T-helper 1 cell (primary cell): ENCODE results near the gene ING5.
"Not testable (repeated sequence)": the region's sequence is repeated elsewhere in the genome, so short reads cannot be mapped to it uniquely, and the experiment has no call there.

ENCODE experiments used
- DNase-seq, 5 donors: peaks; one replicate each; pipeline ENCODE4 v3.0.0-alpha.2; 2012 to 2020
- total RNA-seq, 4 donors: gene quantifications; one replicate each; lab custom pipeline; 2026; lab: John Stamatoyannopoulos, UW

Gene ING5
- total RNA-seq: 41.1 to 78.0 (median 60.5) reads per million in 4 donors

GRCh38 chr2:241701399-241702154, at the start of gene ING5:
Gene ING5, plus strand, starts transcription at chr2:241702039. Its CDS starts 27 bp downstream, at chr2:241702066.
- DNase-seq: peak; percentile 92 to 96 (median 93)

GRCh38 chr2:241652142-241652541, 49.7 kb upstream of the ING5 start:
- no peak for DNase-seq

DNA sequence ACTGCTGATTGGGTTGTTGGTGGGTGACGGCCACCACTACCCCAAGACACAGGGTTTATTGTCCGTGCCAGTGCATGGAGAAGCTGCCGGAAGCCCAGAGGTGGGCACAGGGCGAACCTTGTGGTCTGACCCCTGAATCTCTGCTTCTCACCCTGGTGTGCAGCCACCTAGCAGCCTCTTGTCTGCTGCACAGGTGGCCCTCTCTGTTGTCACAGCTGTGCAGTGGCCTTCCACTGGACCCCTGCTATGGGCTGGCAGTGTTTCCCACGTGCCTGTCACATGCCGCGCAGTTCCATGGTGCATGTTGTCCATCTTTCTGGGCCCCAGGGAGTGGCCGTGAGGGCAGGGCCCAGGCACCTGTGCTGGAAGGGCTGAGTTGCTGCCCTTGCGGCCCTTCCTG, 49.1 kb upstream of the ING5 start:
- no peak for DNase-seq

- no peak for DNase-seq
These were observed 48.6 kb upstream of the ING5 start for GRCh38 chr2:241653210-241653750.

- DNase-seq: no peak
These were observed 47.3 kb upstream of the ING5 start for GRCh38 chr2:241654551-241654950.

DNA sequence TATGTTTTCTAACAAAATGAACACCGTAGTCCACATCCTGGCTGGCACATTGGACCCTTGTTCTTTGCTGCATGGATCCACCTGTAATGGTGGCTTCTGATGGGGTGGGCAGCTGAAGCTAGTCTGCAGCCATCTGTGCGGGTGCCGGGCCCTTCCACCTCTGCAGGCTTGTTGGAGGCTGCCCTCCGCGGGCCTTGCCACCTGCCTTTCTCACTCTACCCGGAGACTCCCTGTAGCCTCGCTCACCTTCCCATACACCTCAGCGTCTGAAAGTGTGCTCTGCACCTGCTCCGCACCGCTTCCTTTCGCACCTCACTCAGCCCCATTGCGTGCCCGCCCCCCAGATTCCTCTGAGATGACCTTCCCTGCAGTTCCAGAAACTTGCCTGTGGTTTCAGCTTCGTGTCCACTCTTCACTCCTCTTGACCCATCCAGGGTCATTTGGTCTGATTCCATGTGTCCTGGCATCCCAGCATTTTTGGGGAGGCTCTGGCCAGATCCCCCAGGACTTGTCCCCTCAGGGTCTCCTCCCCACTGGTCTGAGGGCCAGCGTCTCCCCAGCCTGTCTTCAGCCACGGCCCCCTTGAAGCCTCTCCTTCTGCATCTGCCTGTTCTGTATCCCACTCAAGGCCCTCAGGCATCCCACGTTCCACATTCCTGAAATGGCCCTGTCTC, 46.2 kb upstream of the ING5 start:
- no peak for DNase-seq

DNA sequence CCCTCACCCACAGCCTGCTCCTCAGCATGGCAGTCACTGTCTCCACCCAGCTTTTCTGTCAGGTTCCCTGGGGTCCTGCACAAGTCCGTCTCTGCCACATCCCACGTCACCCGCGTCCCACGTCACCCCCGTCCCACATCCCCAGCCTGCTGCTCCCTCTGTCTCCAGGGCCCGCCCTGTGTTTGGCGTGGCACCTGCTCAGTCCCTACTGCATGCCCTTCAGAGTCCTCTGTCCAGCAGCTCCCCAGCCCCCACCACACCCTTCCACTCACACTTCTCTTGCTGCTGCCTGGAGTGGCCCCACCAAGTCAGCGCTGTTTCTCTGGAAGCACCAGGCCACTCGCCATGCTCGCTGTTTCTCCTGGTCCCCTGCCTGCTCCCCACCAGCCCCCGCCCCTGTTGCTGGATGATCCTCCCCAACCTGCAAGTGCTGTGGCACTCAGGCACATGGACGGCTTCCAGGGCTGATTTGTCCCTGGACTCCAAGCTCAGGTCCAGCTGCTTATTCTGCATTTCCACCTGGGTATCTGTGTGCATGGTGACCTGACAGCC, 45.6 kb upstream of the ING5 start:
- DNase-seq: no peak

DNA sequence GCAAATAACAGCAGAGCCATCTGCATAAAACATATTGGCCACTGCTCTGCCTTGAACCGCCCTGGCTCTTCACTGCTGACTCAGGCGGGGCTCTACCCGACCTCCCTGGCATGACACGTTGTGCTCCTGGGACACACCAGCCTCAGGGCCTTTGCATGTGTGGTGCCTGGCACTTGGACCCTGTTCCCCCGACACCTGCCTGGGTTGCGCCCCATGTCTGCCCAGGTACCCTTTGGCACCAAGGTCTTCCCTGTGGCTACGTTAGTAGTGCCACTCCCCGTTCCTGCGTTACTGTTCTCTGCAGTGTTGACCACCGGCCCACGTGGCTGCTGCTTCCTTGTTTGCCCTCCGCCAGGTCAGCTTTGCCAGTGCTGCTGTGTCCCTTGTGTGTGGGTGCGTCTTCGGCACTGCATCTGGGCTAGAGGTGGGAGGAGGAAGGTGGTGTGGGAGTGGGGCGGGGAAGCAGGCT, 44.0 kb upstream of the ING5 start:
- DNase-seq: no peak

GRCh38 chr2:241658296-241658695, 43.5 kb upstream of the ING5 start:
- no peak for DNase-seq

DNA sequence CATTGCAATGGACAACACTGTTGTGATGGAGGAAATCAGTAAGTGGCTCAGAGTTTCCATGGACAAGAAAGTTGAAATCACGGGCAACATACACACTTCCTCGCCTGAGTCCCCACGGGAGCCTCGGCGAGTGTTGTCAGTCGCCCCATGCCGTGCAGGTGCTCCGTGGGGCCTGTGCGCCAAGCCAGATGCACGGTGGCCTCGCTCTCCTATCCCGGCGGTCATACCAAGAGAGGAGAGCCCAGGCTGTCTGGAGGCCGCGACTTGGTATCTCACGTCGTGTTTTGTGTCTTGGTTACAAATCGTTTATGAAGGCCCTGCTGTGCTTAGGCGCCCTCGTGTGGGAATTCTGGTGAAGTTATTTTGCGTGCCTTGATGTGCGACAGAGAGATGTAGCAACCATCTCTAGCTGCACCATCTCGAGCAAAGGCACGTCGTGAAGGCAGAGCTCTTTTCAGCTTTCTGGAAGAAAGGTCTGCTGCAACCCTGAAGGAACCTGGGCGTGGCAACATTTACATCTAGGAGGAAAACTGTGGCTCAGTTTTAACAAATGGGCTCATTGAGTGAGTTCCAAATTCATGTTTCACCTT, 42.6 kb upstream of the ING5 start:
- peak in 2 of 5 donors; percentile 11 to 27 for DNase-seq

DNA sequence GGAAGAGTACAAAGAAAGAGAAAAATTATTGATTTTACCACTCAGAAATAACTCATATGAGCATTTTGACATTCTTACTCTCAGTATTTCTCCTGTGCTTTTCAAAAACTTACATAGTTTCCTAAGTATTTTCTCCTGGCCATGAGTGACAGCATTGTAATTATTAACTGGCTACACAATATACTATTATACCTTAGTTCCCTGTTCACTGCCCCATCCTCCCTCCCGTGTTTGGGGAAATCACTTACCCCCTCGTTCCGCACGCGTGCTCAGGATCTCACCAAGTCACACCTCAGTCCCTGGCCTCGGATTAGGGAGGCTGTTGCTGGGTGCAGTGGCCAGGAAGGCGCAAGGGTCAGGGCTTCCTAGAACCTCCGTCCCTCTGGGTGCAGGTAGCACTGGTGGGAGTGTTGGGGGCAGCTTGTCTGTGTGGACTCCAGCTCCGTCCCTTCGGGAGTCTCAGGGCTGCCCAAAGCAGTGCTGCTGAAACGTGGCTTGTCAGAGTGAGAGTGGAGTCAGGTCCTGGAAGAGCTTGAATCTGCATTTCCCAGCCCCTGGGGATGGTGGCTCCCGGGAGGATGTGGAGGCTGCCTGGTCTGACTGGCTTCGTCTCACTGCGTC, 41.1 kb upstream of the ING5 start:
- no peak for DNase-seq

- DNase-seq: not testable (repeated sequence)
These were observed 39.1 kb upstream of the ING5 start for GRCh38 chr2:241662731-241663130.

- DNase-seq: no peak
These were observed 36.0 kb upstream of the ING5 start for GRCh38 chr2:241665731-241666440.

- DNase-seq: no peak
These were observed 35.0 kb upstream of the ING5 start for GRCh38 chr2:241666627-241667400.

GRCh38 chr2:241668354-241668753, 33.5 kb upstream of the ING5 start:
- no peak for DNase-seq

DNA sequence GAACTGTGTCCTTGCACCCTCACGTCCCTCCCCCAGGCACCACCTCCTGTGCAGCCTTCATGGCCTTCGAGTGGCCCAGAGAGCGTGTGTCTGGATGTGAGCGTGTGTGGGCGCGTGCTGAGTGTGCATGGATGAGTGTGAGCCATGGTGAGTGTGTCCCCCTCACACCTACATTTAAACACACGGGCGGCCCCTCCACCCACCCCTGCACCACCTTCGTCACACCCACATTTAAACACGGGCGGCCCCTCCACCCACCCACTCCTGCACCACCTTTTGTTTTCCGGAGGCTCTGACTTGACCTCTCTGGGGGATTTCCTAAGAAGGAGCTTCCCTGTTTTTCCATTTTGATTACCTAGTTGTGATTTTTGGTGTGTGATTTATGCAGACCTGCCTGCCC, 33.0 kb upstream of the ING5 start:
- DNase-seq: no peak

DNA sequence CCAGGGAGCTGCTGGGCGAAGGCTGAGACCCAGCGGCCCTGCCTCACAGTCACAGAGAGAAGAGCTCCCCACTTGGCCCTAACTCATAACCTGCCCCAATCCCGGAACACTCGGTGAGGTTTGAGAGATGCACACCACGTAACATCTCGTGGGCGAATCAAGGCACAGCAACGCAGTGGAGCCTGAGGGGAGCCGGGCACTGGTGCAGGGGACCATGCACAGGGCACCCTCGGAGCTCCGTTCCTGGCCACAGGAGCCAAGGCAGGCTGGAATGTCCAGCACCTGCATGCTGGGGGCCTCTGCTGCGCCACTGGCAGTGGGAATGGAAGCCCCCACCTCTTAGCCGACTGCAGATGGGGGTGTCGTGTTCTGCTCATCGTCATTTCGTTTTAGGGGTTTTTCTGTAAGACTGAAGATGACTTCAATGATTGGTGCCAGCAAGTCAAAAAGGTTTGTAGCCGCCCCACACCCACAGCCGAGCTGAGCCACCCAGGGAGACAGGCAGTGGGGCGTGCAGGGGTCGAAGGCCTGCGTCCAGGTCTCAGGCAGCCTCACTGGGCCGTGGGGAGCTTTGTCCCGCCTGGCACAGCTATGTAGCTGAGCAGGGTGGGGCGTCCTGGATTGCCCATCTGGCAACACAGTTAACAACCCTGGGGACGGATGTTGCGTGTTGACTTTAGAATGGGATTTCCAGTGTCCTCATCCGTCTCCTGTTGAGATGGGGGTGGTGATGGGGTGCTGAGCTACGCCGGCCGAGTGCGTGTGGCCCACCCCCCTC, 31.3 kb upstream of the ING5 start:
- DNase-seq: no peak

GRCh38 chr2:241671457-241672240, 30.2 kb upstream of the ING5 start:
- no peak for DNase-seq
